ENCODE measurements around the gene DPY19L1.
"Not testable (repeated sequence)": the region's sequence is repeated elsewhere in the genome, so short reads cannot be mapped to it uniquely, and the experiment has no call there.

DPY19L1 gene

GRCh38 chr7:34879871-34880270 lies 157.4 kb downstream of the DPY19L1 start:
- Histone ChIP-seq H3K36me3 (ENCODE audit: low read depth) (no peaks in the 10 kb centered on the region), H3K27me3 (ENCODE audit: insufficient read depth, poor library complexity, severe bottlenecking) (no peaks in the 10 kb centered on the region), H3K4me1 (ENCODE audit: insufficient read depth, poor library complexity, severe bottlenecking) (no peaks in the 10 kb centered on the region), H3K9me3 (ENCODE audit: severe bottlenecking) (no peaks in the 10 kb centered on the region), H3K27ac (ENCODE audit: poor library complexity, severe bottlenecking) (no peak overlapping the region), H3K4me3 (ENCODE audit: severe bottlenecking) (no peak overlapping the region)
- TF ChIP-seq CTCF (IDR thresholded peaks at IDR 0.05; ENCODE audit: poor library complexity, severe bottlenecking), result no peak
- ATAC-seq (ENCODE audit: low read depth) (no peak), DNase-seq (ENCODE audit: low spot score) (no peak)

GRCh38 chr7:34878944-34879735 lies 158.1 kb downstream of the DPY19L1 start:
- not testable (repeated sequence) for H3K4me1 ChIP-seq (ENCODE audit: insufficient read depth, poor library complexity, severe bottlenecking); H3K27me3 ChIP-seq (ENCODE audit: insufficient read depth, poor library complexity, severe bottlenecking); H3K36me3 ChIP-seq (ENCODE audit: low read depth); H3K4me3 ChIP-seq (ENCODE audit: severe bottlenecking); H3K27ac ChIP-seq (ENCODE audit: poor library complexity, severe bottlenecking); ATAC-seq (ENCODE audit: low read depth); H3K9me3 ChIP-seq (ENCODE audit: severe bottlenecking); DNase-seq (ENCODE audit: low spot score)
